Measurements from ENCODE around the gene ENOPH1.
"Not testable (repeated sequence)": the region's sequence is repeated elsewhere in the genome, so short reads cannot be mapped to it uniquely, and the experiment has no call there.

GRCh38 chr4:82390061-82390460 lies 40.3 kb upstream of the ENOPH1 start:
- TF ChIP-seq EZH2 (IDR thresholded peaks at IDR 0.05); POLR2AphosphoS5 (IDR thresholded peaks at IDR 0.05; ENCODE audit: borderline replicate concordance, low read depth, low read length); FOXP2 (optimal IDR thresholded peaks at IDR 0.05; ENCODE audit: control extremely low read depth, extremely low read length, insufficient read depth): not testable (repeated sequence)

Data from SK-N-MC (cell line).